HepG2 (cell line): ENCODE measurements around the gene FANCG. TPM values are rescaled to one million over a fixed set of nuclear protein-coding genes. Genes with fewer than 3 reads are reported as not detected.

Experiments
- BCLAF1 ChIP-seq: fragments of 450-650 bp; IDR thresholded peaks from 2 replicates; pipeline ENCODE4 v1.6.1; 2017; ENCODE audit warnings: mild to moderate bottlenecking
- BRF2 ChIP-seq: sonication (generic); formaldehyde crosslinking; IDR thresholded peaks from 2 replicates; pipeline ENCODE4 v1.8.1; 2022; ENCODE audit warnings: mild to moderate bottlenecking, missing genetic modification reagents
- CHCHD3 ChIP-seq: sonication (generic); formaldehyde crosslinking; IDR thresholded peaks from 2 replicates; pipeline ENCODE4 v1.8.0; 2022; ENCODE audit warnings: mild to moderate bottlenecking, missing genetic modification reagents, moderate library complexity
- GABPA ChIP-seq, 2 experiments: IDR thresholded peaks; 2 replicates each; pipeline ENCODE4 v1.6.1; 2011 to 2016; ENCODE audit warnings: low read depth in 2 of 2, low read length in 1 of 2, missing biosample characterization in 1 of 2, missing genetic modification characterization in 1 of 2
- NPAS2 ChIP-seq: sonication (generic); formaldehyde crosslinking; IDR thresholded peaks from 2 replicates; pipeline ENCODE4 v1.8.0; 2022; ENCODE audit warnings: mild to moderate bottlenecking, missing genetic modification reagents, borderline replicate concordance
- ZNF614 ChIP-seq: IDR thresholded peaks from 2 replicates; pipeline ENCODE4 v1.6.1; 2018; ENCODE audit warnings: missing biosample characterization, missing genetic modification reagents, inconsistent platforms, borderline replicate concordance
- ZNF646 ChIP-seq: sonication (generic); formaldehyde crosslinking; IDR thresholded peaks from 2 replicates; pipeline ENCODE4 v1.9.0; 2021; ENCODE audit warnings: mild to moderate bottlenecking, missing genetic modification reagents
- ZNF740 ChIP-seq: sonication (generic); formaldehyde crosslinking; IDR thresholded peaks from 2 replicates; pipeline ENCODE4 v1.4.0; 2020; ENCODE audit warnings: missing genetic modification reagents
- polyA plus RNA-seq, 8 experiments: library from polyadenylated mRNA; depleted of rRNA in 3 of 8; stranded (reverse) in 7 of 8; unstranded in 1 of 8; fragments of >200 nt; fragmentation: Illumina TruSeq in 4 of 8; extraction: Trizol in 4 of 8; gene quantifications; 2 replicates each; pipeline versions ENCODE4 v1.2.1 to v1.2.3, GENCODE V29; 2011 to 2016; ENCODE audit warnings: low read depth in 4 of 8, missing spikeins in 1 of 8, mixed read lengths in 1 of 8; ENCODE audit not compliant: insufficient read depth in 1 of 8
- total RNA-seq, 5 experiments: library from RNA; depleted of rRNA; stranded (reverse); fragments of >200 nt; fragmentation: Illumina TruSeq; extraction: Trizol; gene quantifications; 2 replicates each; pipeline ENCODE4 v1.2.3, GENCODE V29; 2016; ENCODE audit warnings: low read depth in 1 of 5
- TF ChIP-seq, protein P1 (sequence below): sonication (generic); formaldehyde crosslinking; IDR thresholded peaks from 2 replicates; pipeline ENCODE4 v1.4.0; 2020; ENCODE audit warnings: missing genetic modification reagents, borderline replicate concordance
- TF ChIP-seq, protein P2 (sequence below): sonication (generic); formaldehyde crosslinking; IDR thresholded peaks from 2 replicates; pipeline ENCODE4 v1.4.0; 2020; ENCODE audit warnings: missing genetic modification reagents

The FANCG gene
- total and polyA plus RNA-seq, 2 of the 13 experiments (the other 11 are each of a cell fraction or from before 2014, with no cell fraction given) = 14.4 to 45.1 TPM

DNA sequence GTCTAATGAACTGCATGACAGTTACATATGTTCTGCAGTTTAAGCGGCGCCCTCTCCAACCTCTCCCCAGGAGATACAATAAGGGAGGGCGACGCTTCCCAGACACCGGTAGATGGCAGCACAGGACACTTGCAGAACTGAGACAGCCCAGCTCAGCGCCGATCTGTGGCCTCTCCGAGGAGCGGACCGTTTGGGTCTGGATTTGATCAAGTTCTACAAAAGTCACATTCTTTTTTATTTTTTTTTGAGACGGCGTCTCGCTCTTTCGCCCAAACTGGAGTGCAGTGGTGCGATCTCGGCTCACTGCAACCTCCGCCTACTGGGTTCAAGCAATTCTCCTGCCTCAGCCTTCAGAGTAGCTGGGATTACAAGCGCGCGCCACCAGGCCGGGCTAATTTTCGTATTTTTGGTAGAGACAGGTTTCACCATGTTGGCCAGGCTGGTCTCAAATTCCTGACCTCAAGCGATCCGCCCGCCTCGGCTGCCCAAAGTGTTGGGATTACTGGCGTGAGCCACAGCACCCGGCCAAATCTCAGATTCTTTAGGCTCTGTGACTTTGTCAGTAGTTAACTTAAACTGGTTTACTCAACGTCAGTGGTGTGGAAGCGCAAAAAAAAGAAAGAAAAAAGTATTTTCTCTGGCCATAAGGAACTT, 37.3 kb upstream of the FANCG start (continued):
- TF ChIP-seq, protein P1, sequence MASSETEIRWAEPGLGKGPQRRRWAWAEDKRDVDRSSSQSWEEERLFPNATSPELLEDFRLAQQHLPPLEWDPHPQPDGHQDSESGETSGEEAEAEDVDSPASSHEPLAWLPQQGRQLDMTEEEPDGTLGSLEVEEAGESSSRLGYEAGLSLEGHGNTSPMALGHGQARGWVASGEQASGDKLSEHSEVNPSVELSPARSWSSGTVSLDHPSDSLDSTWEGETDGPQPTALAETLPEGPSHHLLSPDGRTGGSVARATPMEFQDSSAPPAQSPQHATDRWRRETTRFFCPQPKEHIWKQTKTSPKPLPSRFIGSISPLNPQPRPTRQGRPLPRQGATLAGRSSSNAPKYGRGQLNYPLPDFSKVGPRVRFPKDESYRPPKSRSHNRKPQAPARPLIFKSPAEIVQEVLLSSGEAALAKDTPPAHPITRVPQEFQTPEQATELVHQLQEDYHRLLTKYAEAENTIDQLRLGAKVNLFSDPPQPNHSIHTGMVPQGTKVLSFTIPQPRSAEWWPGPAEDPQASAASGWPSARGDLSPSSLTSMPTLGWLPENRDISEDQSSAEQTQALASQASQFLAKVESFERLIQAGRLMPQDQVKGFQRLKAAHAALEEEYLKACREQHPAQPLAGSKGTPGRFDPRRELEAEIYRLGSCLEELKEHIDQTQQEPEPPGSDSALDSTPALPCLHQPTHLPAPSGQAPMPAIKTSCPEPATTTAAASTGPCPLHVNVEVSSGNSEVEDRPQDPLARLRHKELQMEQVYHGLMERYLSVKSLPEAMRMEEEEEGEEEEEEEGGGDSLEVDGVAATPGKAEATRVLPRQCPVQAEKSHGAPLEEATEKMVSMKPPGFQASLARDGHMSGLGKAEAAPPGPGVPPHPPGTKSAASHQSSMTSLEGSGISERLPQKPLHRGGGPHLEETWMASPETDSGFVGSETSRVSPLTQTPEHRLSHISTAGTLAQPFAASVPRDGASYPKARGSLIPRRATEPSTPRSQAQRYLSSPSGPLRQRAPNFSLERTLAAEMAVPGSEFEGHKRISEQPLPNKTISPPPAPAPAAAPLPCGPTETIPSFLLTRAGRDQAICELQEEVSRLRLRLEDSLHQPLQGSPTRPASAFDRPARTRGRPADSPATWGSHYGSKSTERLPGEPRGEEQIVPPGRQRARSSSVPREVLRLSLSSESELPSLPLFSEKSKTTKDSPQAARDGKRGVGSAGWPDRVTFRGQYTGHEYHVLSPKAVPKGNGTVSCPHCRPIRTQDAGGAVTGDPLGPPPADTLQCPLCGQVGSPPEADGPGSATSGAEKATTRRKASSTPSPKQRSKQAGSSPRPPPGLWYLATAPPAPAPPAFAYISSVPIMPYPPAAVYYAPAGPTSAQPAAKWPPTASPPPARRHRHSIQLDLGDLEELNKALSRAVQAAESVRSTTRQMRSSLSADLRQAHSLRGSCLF = no peak
- TF ChIP-seq BRF2 (CRISPR knock-in tag) = no peak
- TF ChIP-seq ZNF740 (CRISPR knock-in tag) = no peak
- TF ChIP-seq BCLAF1 = no peak
- TF ChIP-seq NPAS2 (CRISPR knock-in tag) = no peak
- no peak for TF ChIP-seq GABPA (IDR thresholded peaks at IDR 0.05; ENCODE audit: low read depth, low read length)
- no peak; the same call in 1 of the 2 replicates for TF ChIP-seq GABPA (CRISPR knock-in tag; IDR thresholded peaks at IDR 0.05; ENCODE audit: low read depth)
- TF ChIP-seq, protein P2, sequence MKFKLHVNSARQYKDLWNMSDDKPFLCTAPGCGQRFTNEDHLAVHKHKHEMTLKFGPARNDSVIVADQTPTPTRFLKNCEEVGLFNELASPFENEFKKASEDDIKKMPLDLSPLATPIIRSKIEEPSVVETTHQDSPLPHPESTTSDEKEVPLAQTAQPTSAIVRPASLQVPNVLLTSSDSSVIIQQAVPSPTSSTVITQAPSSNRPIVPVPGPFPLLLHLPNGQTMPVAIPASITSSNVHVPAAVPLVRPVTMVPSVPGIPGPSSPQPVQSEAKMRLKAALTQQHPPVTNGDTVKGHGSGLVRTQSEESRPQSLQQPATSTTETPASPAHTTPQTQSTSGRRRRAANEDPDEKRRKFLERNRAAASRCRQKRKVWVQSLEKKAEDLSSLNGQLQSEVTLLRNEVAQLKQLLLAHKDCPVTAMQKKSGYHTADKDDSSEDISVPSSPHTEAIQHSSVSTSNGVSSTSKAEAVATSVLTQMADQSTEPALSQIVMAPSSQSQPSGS (CRISPR knock-in tag) = peak; percentile 46; the same call in 1 of the 2 replicates
- TF ChIP-seq CHCHD3 (CRISPR knock-in tag) = no peak
- no peak for TF ChIP-seq ZNF614 (CRISPR knock-in tag)
- TF ChIP-seq ZNF646 (CRISPR knock-in tag) = no peak
